Measurements from ENCODE around the gene SYNE1. TPM values are rescaled to one million over a fixed set of nuclear protein-coding genes. Genes with fewer than 3 reads are reported as not detected.
"Not testable (repeated sequence)": the region's sequence is repeated elsewhere in the genome, so short reads cannot be mapped to it uniquely, and the experiment has no call there.

Gene SYNE1
- total and polyA plus RNA-seq, 8 donors: 12.8 to 279 (median 108) TPM

DNA sequence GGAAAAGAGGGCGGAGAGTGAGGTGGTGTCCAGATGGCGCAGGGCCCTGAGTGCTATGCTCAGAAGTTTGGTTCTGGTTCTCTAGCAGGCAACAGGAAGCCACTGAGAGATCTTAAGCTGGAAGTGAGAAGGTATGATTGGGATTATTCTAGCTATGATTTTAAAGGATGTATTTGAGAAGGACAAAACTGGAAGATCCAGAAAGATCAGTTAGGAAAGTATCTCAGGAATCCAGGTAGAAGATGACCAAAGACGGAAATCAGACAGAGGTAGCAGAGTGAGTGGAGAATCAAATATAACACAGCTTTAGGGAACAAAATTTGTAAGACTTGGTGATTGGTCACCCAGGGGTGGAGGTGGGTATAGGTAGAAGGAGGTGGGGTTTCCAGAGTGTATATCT lies 5.8 kb downstream of the SYNE1 start:
- 90 to 98% (median 95%) methylated on average over 3 of the region's 3 CpGs for WGBS, 5 donors

GRCh38 chr6:152630832-152631231 lies 6.3 kb downstream of the SYNE1 start:
- WGBS, 5 donors: 80 to 92% (median 83%) methylated on average over 1 of the region's 1 CpG

More for the DNA sequence above, 5.8 kb downstream of the SYNE1 start:
- intact Hi-C loops (cut with DNase I; ENCODE audit: low total_unique reads): no loop called here
- Histone ChIP-seq H3K27me3 (peaks cover 0 to under 1% (median 0%) of the 10 kb centered on the region in 3 donors), H3K9me3 (no peaks in the 10 kb centered on the region), H3K4me3 (no peak overlapping the region), H3K36me3 (peaks cover 0 to 8% (median 0%) of the 10 kb centered on the region in 4 donors), H3K27ac (no peak overlapping the region), H3K4me1 (peaks cover 8 to 20% (median 16%) of the 10 kb centered on the region in 4 donors)
- TF ChIP-seq EP300 (IDR thresholded peaks at IDR 0.05) (no peak), POLR2AphosphoS5 (IDR thresholded peaks at IDR 0.05) (no peak), CTCF (IDR thresholded peaks at IDR 0.05) (no peak), POLR2A (IDR thresholded peaks at IDR 0.05) (no peak)
- no peak for DNase-seq

GRCh38 chr6:152625213-152625612 lies 11.9 kb downstream of the SYNE1 start:
- Histone ChIP-seq H3K36me3 (peaks cover 0 to 10% (median 0%) of the 10 kb centered on the region in 4 donors), H3K4me3 (no peak overlapping the region), H3K9me3 (no peaks in the 10 kb centered on the region), H3K27me3 (no peaks in the 10 kb centered on the region), H3K4me1 (no peaks in the 10 kb centered on the region), H3K27ac (no peak overlapping the region)
- 60 to 80% (median 68%) methylated on average over 2 of the region's 2 CpGs for WGBS, 5 donors
- peak in 1 of 2 donors; percentile 16 for DNase-seq
- intact Hi-C loops (cut with DNase I; ENCODE audit: low total_unique reads): no loop called here
- TF ChIP-seq EP300 (IDR thresholded peaks at IDR 0.05) (no peak), POLR2AphosphoS5 (IDR thresholded peaks at IDR 0.05) (no peak), POLR2A (IDR thresholded peaks at IDR 0.05) (no peak), CTCF (IDR thresholded peaks at IDR 0.05) (no peak)

More at GRCh38 chr6:152630832-152631231, 6.3 kb downstream of the SYNE1 start:
- H3K9me3 ChIP-seq: no peaks in the 10 kb centered on the region
- H3K27ac ChIP-seq: no peak overlapping the region
- TF ChIP-seq CTCF (IDR thresholded peaks at IDR 0.05): no peak
- TF ChIP-seq EP300 (IDR thresholded peaks at IDR 0.05): no peak
- peaks cover 5 to 14% (median 10%) of the 10 kb centered on the region in 4 donors for H3K4me1 ChIP-seq
- no peak overlapping the region for H3K4me3 ChIP-seq
- H3K27me3 ChIP-seq: no peaks in the 10 kb centered on the region
- peaks cover 0 to 10% (median 0%) of the 10 kb centered on the region in 4 donors for H3K36me3 ChIP-seq
- no peak for DNase-seq
- intact Hi-C loops (cut with DNase I; ENCODE audit: low total_unique reads): no loop called here

GRCh38 chr6:152614776-152615175 lies 22.4 kb downstream of the SYNE1 start:
- H3K27ac ChIP-seq; H3K4me3 ChIP-seq; H3K4me1 ChIP-seq; H3K9me3 ChIP-seq; intact Hi-C loops (cut with DNase I; ENCODE audit: low total_unique reads); H3K36me3 ChIP-seq; DNase-seq; H3K27me3 ChIP-seq: not testable (repeated sequence)
- WGBS, 5 donors: 89 to 98% (median 93%) methylated on average over 3 of the region's 3 CpGs

- intact Hi-C loops (cut with DNase I; ENCODE audit: low total_unique reads): no loop called here
- H3K27ac ChIP-seq: peak overlapping the region in 2 of 5 donors; percentile 18 to 26
- DNase-seq: no peak
- WGBS, 5 donors: 66 to 78% (median 76%) methylated on average over 9 to 10 of the region's 10 CpGs
- H3K4me1 ChIP-seq: no peaks in the 10 kb centered on the region
- H3K36me3 ChIP-seq: no peaks in the 10 kb centered on the region
- no peak overlapping the region for H3K4me3 ChIP-seq
- no peak for TF ChIP-seq POLR2AphosphoS5 (IDR thresholded peaks at IDR 0.05)
- no peak for TF ChIP-seq CTCF (IDR thresholded peaks at IDR 0.05)
- no peak for TF ChIP-seq POLR2A (IDR thresholded peaks at IDR 0.05)
- TF ChIP-seq EP300 (IDR thresholded peaks at IDR 0.05): no peak
- no peaks in the 10 kb centered on the region for H3K27me3 ChIP-seq
- no peaks in the 10 kb centered on the region for H3K9me3 ChIP-seq
Measured at GRCh38 chr6:152609125-152609670, 28.0 kb downstream of the SYNE1 start.
